A549 (cell line): Measurements from ENCODE around the gene ITGA11. TPM values are rescaled to one million over a fixed set of nuclear protein-coding genes. Genes with fewer than 3 reads are reported as not detected.
A peak's percentile ranks its signal among the peaks of the same experiment; 100 is the strongest.

ENCODE experiments used
- ATAC-seq, 2 experiments: fragments of 200-7000 bp in 1 of 2; fragments of >200 bp in 1 of 2; cut with Nextera tagmentation in 1 of 2; cut with Tn5 transposase in 1 of 2; 3 replicates each; pipeline versions ENCODE4 v1.8.0 to v1.9.1; 2018 to 2020; ENCODE audit warnings: mild to moderate bottlenecking in 1 of 2, moderate library complexity in 1 of 2
- CTCF ChIA-PET: fragments of 300-600 bp; sonication (Branson Sonifier 250); formaldehyde crosslinking; extraction: SDS; loops from one replicate; lab custom pipeline; 2021; ENCODE audit warnings: antibody characterized with exemption, inconsistent platforms; lab: Yijun Ruan, JAX
- POLR2A ChIA-PET: fragments of 350-600 bp; formaldehyde crosslinking; extraction: SDS; loops from one replicate; lab custom pipeline; 2021; ENCODE audit warnings: antibody characterized with exemption, inconsistent platforms; lab: Yijun Ruan, JAX
- DNase-seq, 2 experiments: peaks; one replicate each; pipeline versions ENCODE4 v3.0.0 to v3.0.0-alpha.2; 2011 to 2016; ENCODE audit warnings: low read depth in 1 of 2, low spot score in 1 of 2
- FAIRE-seq: peaks from 2 replicates; lab custom pipeline; 2011; peaks lifted over from hg19 to GRCh38; lab: Jason Lieb, UNC
- H3K27ac ChIP-seq, 2 experiments: fragments of >200 bp; sonication (Bioruptor Twin); formaldehyde crosslinking; 3 replicates each; pipeline ENCODE4 v1.5.1; 2016 to 2017
- H3K4me1 ChIP-seq: fragments of >200 bp; sonication (Bioruptor Twin); formaldehyde crosslinking; 3 replicates; pipeline ENCODE4 v1.6.1; 2016
- H3K4me2 ChIP-seq: fragments of >200 bp; sonication (Bioruptor Twin); formaldehyde crosslinking; 3 replicates; pipeline ENCODE4 v1.6.1; 2016
- H3K4me3 ChIP-seq: fragments of >200 bp; sonication (Bioruptor Twin); formaldehyde crosslinking; 3 replicates; pipeline ENCODE4 v1.5.1; 2016
- H3K9me3 ChIP-seq: fragments of >200 bp; sonication (Bioruptor Twin); formaldehyde crosslinking; 3 replicates; pipeline ENCODE4 v1.6.1; 2016
- ATOH8 ChIP-seq: fragments of 250-450 bp; sonication (Bioruptor Pico); IDR thresholded peaks from 2 replicates; pipeline ENCODE4 v1.5.0; 2020; ENCODE audit warnings: low read depth, mild to moderate bottlenecking, moderate library complexity
- BCL3 ChIP-seq: fragments of >200 bp; sonication (Bioruptor Twin); formaldehyde crosslinking; IDR thresholded peaks from 3 replicates; pipeline ENCODE4 v1.6.1; 2016
- CBX2 ChIP-seq: fragments of 200-600 bp; sonication (generic); IDR thresholded peaks from 2 replicates; pipeline ENCODE4 v1.6.1; 2016; ENCODE audit warnings: low read depth, mild to moderate bottlenecking, borderline replicate concordance
- CEBPB ChIP-seq, 2 experiments: fragments of >200 bp in 1 of 2; sonication (Bioruptor Twin) in 1 of 2; formaldehyde crosslinking in 1 of 2; IDR thresholded peaks; 2 replicates each; pipeline ENCODE4 v1.6.1; 2012 to 2016
- CHD2 ChIP-seq: fragments of 150-350 bp; IDR thresholded peaks from 2 replicates; pipeline ENCODE4 v1.6.1; 2014; ENCODE audit warnings: low read length; ENCODE audit not compliant: partially characterized antibody
- EHF ChIP-seq: fragments of 250-450 bp; sonication (Bioruptor Pico); IDR thresholded peaks from 2 replicates; pipeline ENCODE4 v1.5.0; 2020; ENCODE audit warnings: mild to moderate bottlenecking
- EHMT2 ChIP-seq: fragments of 200-600 bp; sonication (generic); IDR thresholded peaks from 2 replicates; pipeline ENCODE4 v1.6.1; 2016; ENCODE audit warnings: antibody characterized with exemption, low read depth, mild to moderate bottlenecking, moderate library complexity
- EP300 ChIP-seq, 2 experiments: fragments of >200 bp; sonication (Bioruptor Twin); formaldehyde crosslinking; IDR thresholded peaks; 2 replicates in 1 of 2; 3 replicates in 1 of 2; pipeline ENCODE4 v1.6.1; 2016 to 2017
- FOXS1 ChIP-seq: fragments of 250-450 bp; sonication (Bioruptor Pico); IDR thresholded peaks from 2 replicates; pipeline ENCODE4 v1.5.0; 2020; ENCODE audit warnings: mild to moderate bottlenecking, moderate library complexity
- HMGXB4 ChIP-seq: fragments of 250-450 bp; sonication (Bioruptor Pico); IDR thresholded peaks from 2 replicates; pipeline ENCODE4 v1.5.0; 2021; ENCODE audit warnings: mild to moderate bottlenecking, moderate library complexity, borderline replicate concordance
- HOXB5 ChIP-seq: fragments of 250-450 bp; sonication (Bioruptor Pico); IDR thresholded peaks from 2 replicates; pipeline ENCODE4 v1.5.0; 2020; ENCODE audit warnings: mild to moderate bottlenecking, moderate library complexity
- KDM1A ChIP-seq: fragments of 200-600 bp; sonication (generic); IDR thresholded peaks from 2 replicates; pipeline ENCODE4 v1.6.1; 2016; ENCODE audit warnings: low read depth, mild to moderate bottlenecking
- MAFK ChIP-seq: fragments of 450-650 bp; IDR thresholded peaks from 2 replicates; pipeline ENCODE4 v1.6.1; 2014; ENCODE audit not compliant: partially characterized antibody
- MAX ChIP-seq: IDR thresholded peaks from 2 replicates; pipeline ENCODE4 v1.6.1; 2012
- MYC ChIP-seq: IDR thresholded peaks from 2 replicates; pipeline ENCODE4 v1.6.1; 2012; ENCODE audit warnings: mild to moderate bottlenecking, inconsistent platforms, low read length, improper control_type of control experiment, borderline replicate concordance
- NPAS2 ChIP-seq: fragments of 250-450 bp; sonication (Bioruptor Pico); IDR thresholded peaks from 2 replicates; pipeline ENCODE4 v1.8.0; 2022; ENCODE audit warnings: mild to moderate bottlenecking, moderate library complexity, borderline replicate concordance
- NR3C1 ChIP-seq: fragments of >200 bp; sonication (Bioruptor Twin); formaldehyde crosslinking; IDR thresholded peaks from 3 replicates; pipeline ENCODE4 v1.6.1; 2017
- PBX3 ChIP-seq: IDR thresholded peaks from 2 replicates; pipeline ENCODE4 v1.6.1; 2012
- POLR2A ChIP-seq: IDR thresholded peaks from 2 replicates; pipeline ENCODE4 v1.6.1; 2012; ENCODE audit warnings: mild to moderate bottlenecking, low read length
- POLR2AphosphoS2 ChIP-seq: conservative IDR thresholded peaks from 2 replicates; pipeline ENCODE4 v1.6.1; 2012; ENCODE audit warnings: low read length, improper control_type of control experiment, inconsistent platforms
- REST ChIP-seq: fragments of 200-600 bp; sonication (generic); IDR thresholded peaks from 2 replicates; pipeline ENCODE4 v1.6.1; 2016; ENCODE audit warnings: antibody characterized with exemption, mild to moderate bottlenecking, moderate library complexity
- RFX5 ChIP-seq: fragments of 450-650 bp; IDR thresholded peaks from 2 replicates; pipeline ENCODE4 v1.7.1; 2014; ENCODE audit warnings: antibody characterized with exemption, mild to moderate bottlenecking, moderate library complexity
- SMC3 ChIP-seq: fragments of >200 bp; sonication (Bioruptor Twin); formaldehyde crosslinking; IDR thresholded peaks from 3 replicates; pipeline ENCODE4 v1.6.1; 2018; ENCODE audit warnings: inconsistent platforms
- USF2 ChIP-seq: fragments of 450-650 bp; IDR thresholded peaks from 2 replicates; pipeline ENCODE4 v1.6.1; 2014; ENCODE audit warnings: antibody characterized with exemption
- ZFP36 ChIP-seq: fragments of 450-650 bp; IDR thresholded peaks from 2 replicates; pipeline ENCODE4 v1.6.1; 2014; ENCODE audit warnings: borderline replicate concordance; ENCODE audit not compliant: partially characterized antibody
- ZSCAN20 ChIP-seq: fragments of 250-450 bp; sonication (Bioruptor Pico); IDR thresholded peaks from 2 replicates; pipeline ENCODE4 v1.8.0; 2022; ENCODE audit warnings: mild to moderate bottlenecking, moderate library complexity
- WGBS: methylation state at CpG from one replicate; pipeline ENCODE4 v1.1.6; 2017; ENCODE audit errors: missing lambda C conversion rate; 5-methylcytosine and 5-hydroxymethylcytosine counted together
- polyA plus RNA-seq, 4 experiments: library from polyadenylated mRNA; depleted of rRNA in 3 of 4; stranded (reverse); fragments of >200 nt; fragmentation: RNase III in 1 of 4; extraction: RNeasy Plus Mini Kit Qiagen cat#74134 plus additional on column Dnase treatment in 1 of 4; gene quantifications; 2 replicates in 3 of 4; 3 replicates in 1 of 4; pipeline ENCODE4 v1.2.3, GENCODE V29; 2011 to 2017

ITGA11 gene
- polyA plus RNA-seq, 2 of the 4 experiments (the other 2 are of a cell fraction), result 8.3 to 17.2 TPM

GRCh38 chr15:68378595-68378994 lies 53.4 kb downstream of the ITGA11 start:
- ChIA-PET POLR2A (no interaction called here), CTCF (interaction anchor here (0.9 to 2.1 kb wide), 3 partner anchors 8 to 125 kb away, joined by 3 to 9 read pairs (median 4); no protein-coding TSS in a partner anchor)
- Histone ChIP-seq H3K4me3 (no peak overlapping the region), H3K4me2 (no peak overlapping the region), H3K27ac (no peak overlapping the region), H3K4me1 (peaks cover 13% of the 10 kb centered on the region), H3K9me3 (0 out of 3 replicates have a peak, but pooled peaks cover 3% of the 10 kb centered on the region)
- DNase-seq, result no peak
- ATAC-seq, result no peak
- TF ChIP-seq EHMT2 (no peak), POLR2A (no peak), MAX (no peak), RFX5 (no peak), USF2 (no peak), MAFK (no peak), ZSCAN20 (no peak), CBX2 (no peak), SMC3 (no peak), BCL3 (no peak), FOXS1 (no peak)
- FAIRE-seq, result peak; percentile 18
- 85% methylated on average over 3 of the region's 3 CpGs for WGBS

- ChIA-PET CTCF (interaction anchor here (2.1 kb wide), 1 partner anchor 71 kb away, joined by 9 read pairs; no protein-coding TSS in a partner anchor), POLR2A (no interaction called here)
- DNase-seq (no peak), FAIRE-seq (no peak), ATAC-seq (no peak)
- 84% methylated on average over 3 of the region's 3 CpGs for WGBS
- Histone ChIP-seq H3K4me3 (no peak overlapping the region), H3K4me2 (no peak overlapping the region), H3K4me1 (peaks cover 9% of the 10 kb centered on the region; the same call in 2 of the 3 replicates), H3K9me3 (no peaks in the 10 kb centered on the region), H3K27ac (no peak overlapping the region; a peak in 1 of 6 replicates)
- no peak for TF ChIP-seq ATOH8 (CRISPR knock-in tag)
- no peak for TF ChIP-seq USF2
- no peak for TF ChIP-seq NR3C1
- TF ChIP-seq CHD2, result no peak
- TF ChIP-seq PBX3, result no peak
- TF ChIP-seq POLR2AphosphoS2, result no peak
- no peak for TF ChIP-seq HMGXB4
- no peak for TF ChIP-seq ZFP36
- no peak for TF ChIP-seq MYC
- no peak for TF ChIP-seq KDM1A
- no peak for TF ChIP-seq EHF (CRISPR knock-in tag)
- TF ChIP-seq NPAS2 (CRISPR knock-in tag), result no peak
- no peak for TF ChIP-seq HOXB5 (CRISPR knock-in tag)
- no peak for TF ChIP-seq REST
- TF ChIP-seq CEBPB (IDR thresholded peaks at IDR 0.05), result no peak
- TF ChIP-seq EP300 (IDR thresholded peaks at IDR 0.05), result no peak
Observed at GRCh38 chr15:68377766-68378165, 54.2 kb downstream of the ITGA11 start.
